Measurements from ENCODE around the gene NEURL1B.

NEURL1B gene

GRCh38 chr5:172630482-172630881, 10.6 kb upstream of the NEURL1B start:
- H4K20me1 ChIP-seq (ENCODE audit: insufficient read depth, low read length, poor library complexity, severe bottlenecking), result no peaks in the 10 kb centered on the region
- TF ChIP-seq EZH2phosphoT487 (IDR thresholded peaks at IDR 0.05; ENCODE audit: borderline replicate concordance) (no peak), CTCF (conservative IDR thresholded peaks at IDR 0.05; ENCODE audit: low read length) (no peak)
- H2AFZ ChIP-seq (ENCODE audit: low read length), result no peak overlapping the region

DNA sequence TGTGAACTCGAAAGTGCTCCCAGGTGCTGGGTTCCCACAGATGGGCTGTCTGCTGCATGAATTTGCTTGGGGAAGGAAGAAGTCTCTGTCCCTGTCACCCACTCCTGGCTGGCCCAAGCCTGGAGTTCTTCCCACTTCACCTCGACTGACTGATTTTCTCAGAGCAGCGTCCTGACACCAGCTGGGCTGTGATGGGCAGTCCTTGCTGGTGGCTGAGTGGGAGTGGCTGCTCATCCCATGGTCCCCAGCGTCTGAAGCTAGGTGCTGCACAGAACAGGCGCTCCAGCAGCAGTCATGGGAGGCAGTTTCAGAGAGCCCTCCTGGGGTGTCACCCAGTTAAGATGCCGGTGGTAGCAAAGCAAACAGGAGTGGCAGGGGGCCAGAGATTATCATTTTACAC, 10.1 kb upstream of the NEURL1B start:
- Histone ChIP-seq H2AFZ (ENCODE audit: low read length) (no peak overlapping the region), H3K27me3 (ENCODE audit: insufficient read depth, low read length, poor library complexity, severe bottlenecking) (no peaks in the 10 kb centered on the region), H3K9me3 (ENCODE audit: insufficient read depth, low read depth, low read length) (no peaks in the 10 kb centered on the region), H3K9ac (ENCODE audit: low read depth, low read length, poor library complexity, severe bottlenecking) (no peak overlapping the region), H3K4me3 (ENCODE audit: low read length, poor library complexity, severe bottlenecking) (no peak overlapping the region), H3K36me3 (ENCODE audit: insufficient read depth, low read length) (no peaks in the 10 kb centered on the region), H3K9me2 (replicated peaks; ENCODE audit: low read depth, low read length) (no peaks in the 10 kb centered on the region), H3K4me2 (ENCODE audit: low read depth, low read length, poor library complexity, severe bottlenecking) (no peak overlapping the region), H3K79me2 (ENCODE audit: insufficient read depth, low read length) (no peaks in the 10 kb centered on the region), H3F3A (ENCODE audit: low read depth) (no peaks in the 10 kb centered on the region), H4K20me1 (ENCODE audit: insufficient read depth, low read length, poor library complexity, severe bottlenecking) (no peaks in the 10 kb centered on the region), H3K4me1 (ENCODE audit: insufficient read depth, low read length, poor library complexity, severe bottlenecking) (no peaks in the 10 kb centered on the region)
- no peak for TF ChIP-seq EZH2phosphoT487 (IDR thresholded peaks at IDR 0.05; ENCODE audit: borderline replicate concordance)
- no peak for TF ChIP-seq CTCF (conservative IDR thresholded peaks at IDR 0.05; ENCODE audit: low read length)

More at GRCh38 chr5:172630482-172630881, 10.6 kb upstream of the NEURL1B start:
- H3K4me3 ChIP-seq (ENCODE audit: low read length, poor library complexity, severe bottlenecking), result no peak overlapping the region
- no peaks in the 10 kb centered on the region for H3K4me1 ChIP-seq (ENCODE audit: insufficient read depth, low read length, poor library complexity, severe bottlenecking)
- no peak overlapping the region for H3K9ac ChIP-seq (ENCODE audit: low read depth, low read length, poor library complexity, severe bottlenecking)
- no peak overlapping the region for H3K4me2 ChIP-seq (ENCODE audit: low read depth, low read length, poor library complexity, severe bottlenecking)
- H3K9me3 ChIP-seq (ENCODE audit: insufficient read depth, low read depth, low read length), result no peaks in the 10 kb centered on the region
- no peaks in the 10 kb centered on the region for H3K79me2 ChIP-seq (ENCODE audit: insufficient read depth, low read length)
- no peaks in the 10 kb centered on the region for H3F3A ChIP-seq (ENCODE audit: low read depth)
- H3K27me3 ChIP-seq (ENCODE audit: insufficient read depth, low read length, poor library complexity, severe bottlenecking), result no peaks in the 10 kb centered on the region
- H3K9me2 ChIP-seq (replicated peaks; ENCODE audit: low read depth, low read length), result no peaks in the 10 kb centered on the region
- H3K36me3 ChIP-seq (ENCODE audit: insufficient read depth, low read length), result no peaks in the 10 kb centered on the region

DNA sequence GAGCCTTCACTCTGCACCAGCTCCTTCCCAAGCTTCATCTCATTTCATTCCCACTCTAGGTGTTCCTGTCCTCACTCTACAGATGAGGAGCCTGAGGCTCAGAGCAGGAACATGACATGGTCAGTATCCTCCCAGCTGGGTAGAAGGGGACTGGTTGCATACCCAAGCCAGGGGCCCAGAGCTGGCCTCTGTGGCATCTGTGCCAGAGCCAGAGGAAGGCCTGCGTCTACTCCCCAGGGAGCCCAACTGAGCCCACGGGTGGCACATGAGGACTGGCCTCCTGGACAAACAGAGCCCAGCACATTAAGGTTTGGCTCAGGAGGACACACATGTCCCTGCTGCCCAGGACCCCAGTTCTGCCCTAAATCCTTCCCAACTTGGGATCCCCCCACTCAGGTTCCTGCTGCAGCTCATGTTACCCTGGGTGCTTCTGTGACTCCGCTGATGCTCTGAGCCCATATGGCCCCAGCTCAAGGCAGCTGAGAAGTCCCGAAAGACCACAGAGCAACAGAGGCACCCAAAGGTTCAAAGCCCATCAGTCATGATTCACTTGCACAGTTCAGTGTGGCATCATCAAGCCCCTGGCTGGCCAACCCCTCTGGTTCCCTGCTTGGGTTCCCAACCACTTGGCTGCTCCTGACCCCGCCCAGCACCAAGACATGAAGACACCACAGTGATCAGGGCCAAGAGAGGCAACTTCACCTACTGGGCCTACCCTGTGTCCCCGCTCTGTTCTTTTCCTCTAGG, 8.5 kb upstream of the NEURL1B start:
- H3K4me1 ChIP-seq (ENCODE audit: insufficient read depth, low read length, poor library complexity, severe bottlenecking), result peaks cover 10% of the 10 kb centered on the region
- H4K20me1 ChIP-seq (ENCODE audit: insufficient read depth, low read length, poor library complexity, severe bottlenecking), result no peaks in the 10 kb centered on the region
- no peaks in the 10 kb centered on the region for H3K36me3 ChIP-seq (ENCODE audit: insufficient read depth, low read length)
- H3K79me2 ChIP-seq (ENCODE audit: insufficient read depth, low read length), result no peaks in the 10 kb centered on the region
- no peaks in the 10 kb centered on the region for H3K9me3 ChIP-seq (ENCODE audit: insufficient read depth, low read depth, low read length)
- no peaks in the 10 kb centered on the region for H3F3A ChIP-seq (ENCODE audit: low read depth)
- TF ChIP-seq CTCF (conservative IDR thresholded peaks at IDR 0.05; ENCODE audit: low read length), result no peak
- TF ChIP-seq EZH2phosphoT487 (IDR thresholded peaks at IDR 0.05; ENCODE audit: borderline replicate concordance), result no peak
- H2AFZ ChIP-seq (ENCODE audit: low read length), result no peak overlapping the region
- no peak overlapping the region for H3K4me3 ChIP-seq (ENCODE audit: low read length, poor library complexity, severe bottlenecking)
- H3K9me2 ChIP-seq (replicated peaks; ENCODE audit: low read depth, low read length), result no peaks in the 10 kb centered on the region
- no peak overlapping the region for H3K9ac ChIP-seq (ENCODE audit: low read depth, low read length, poor library complexity, severe bottlenecking)
- H3K4me2 ChIP-seq (ENCODE audit: low read depth, low read length, poor library complexity, severe bottlenecking), result no peak overlapping the region
- H3K27me3 ChIP-seq (ENCODE audit: insufficient read depth, low read length, poor library complexity, severe bottlenecking), result no peaks in the 10 kb centered on the region

All from Loucy (cell line).